DOHH2 (cell line): ENCODE results near the gene MON2.

ENCODE experiments used
- H3F3A ChIP-seq: fragments of 200-600 bp; sonication (generic), shearing (Covaris generic); 2 replicates; pipeline ENCODE4 v1.6.0; 2016; ENCODE audit warnings: antibody characterized with exemption, mild to moderate bottlenecking; ENCODE audit not compliant: control insufficient read depth, insufficient read depth
- H3K27ac ChIP-seq: fragments of 200-600 bp; sonication (generic); 2 replicates; pipeline ENCODE4 v1.5.1; 2014; ENCODE audit warnings: low read depth, mild to moderate bottlenecking, low read length, moderate library complexity
- H3K27me3 ChIP-seq: fragments of 200-600 bp; sonication (generic); 2 replicates; pipeline ENCODE4 v1.6.1; 2014; ENCODE audit warnings: mild to moderate bottlenecking, low read length, mixed read lengths; ENCODE audit not compliant: control insufficient read depth
- H3K36me3 ChIP-seq: fragments of 200-600 bp; sonication (generic); 2 replicates; pipeline ENCODE4 v1.6.1; 2014; ENCODE audit warnings: mild to moderate bottlenecking, low read length, moderate library complexity, mixed read lengths; ENCODE audit not compliant: control insufficient read depth
- H3K4me1 ChIP-seq: fragments of 200-600 bp; sonication (generic); 2 replicates; pipeline ENCODE4 v1.6.1; 2014; ENCODE audit warnings: mild to moderate bottlenecking, low read length, mixed read lengths; ENCODE audit not compliant: control insufficient read depth
- H3K4me2 ChIP-seq: fragments of 200-600 bp; sonication (generic); 2 replicates; pipeline ENCODE4 v1.6.0; 2014; ENCODE audit warnings: mild to moderate bottlenecking, low read length, moderate library complexity
- H3K4me3 ChIP-seq: fragments of 200-600 bp; sonication (generic); 2 replicates; pipeline ENCODE4 v1.5.1; 2014; ENCODE audit warnings: mild to moderate bottlenecking, low read length, mixed read lengths
- H3K79me2 ChIP-seq: fragments of 200-600 bp; sonication (generic); 2 replicates; pipeline ENCODE4 v1.6.1; 2014; ENCODE audit warnings: mild to moderate bottlenecking, low read length, mixed read lengths; ENCODE audit not compliant: control insufficient read depth
- H3K9me2 ChIP-seq: fragments of 200-600 bp; sonication (generic); replicated peaks from 2 replicates; pipeline ENCODE4 v1.6.1; 2014; ENCODE audit warnings: mild to moderate bottlenecking, low read length, mixed read lengths; ENCODE audit not compliant: control insufficient read depth
- H3K9me3 ChIP-seq: fragments of 200-600 bp; sonication (generic); 2 replicates; pipeline ENCODE4 v1.6.1; 2014; ENCODE audit warnings: antibody characterized with exemption, low read length, mixed read lengths; ENCODE audit not compliant: control insufficient read depth, insufficient read depth
- H4K20me1 ChIP-seq: fragments of 200-600 bp; sonication (generic); 2 replicates; pipeline ENCODE4 v1.6.0; 2014; ENCODE audit warnings: low read depth, mild to moderate bottlenecking, antibody characterized with exemption, low read length, moderate library complexity; ENCODE audit not compliant: control insufficient read depth, insufficient read depth
- EZH2phosphoT487 ChIP-seq: fragments of 200-600 bp; sonication (generic); IDR thresholded peaks from 2 replicates; pipeline ENCODE4 v1.6.1; 2017; ENCODE audit warnings: borderline replicate concordance, mild to moderate bottlenecking, antibody characterized with exemption, low read length, moderate library complexity, mixed read lengths
- TF ChIP-seq, protein P1 (sequence below): fragments of 200-600 bp; sonication (generic); IDR thresholded peaks from one replicate; pipeline ENCODE4 v1.5.1; 2014; ENCODE audit warnings: antibody characterized with exemption, mild to moderate bottlenecking, low read depth, low read length; ENCODE audit not compliant: poor library complexity, severe bottlenecking

Gene MON2

DNA sequence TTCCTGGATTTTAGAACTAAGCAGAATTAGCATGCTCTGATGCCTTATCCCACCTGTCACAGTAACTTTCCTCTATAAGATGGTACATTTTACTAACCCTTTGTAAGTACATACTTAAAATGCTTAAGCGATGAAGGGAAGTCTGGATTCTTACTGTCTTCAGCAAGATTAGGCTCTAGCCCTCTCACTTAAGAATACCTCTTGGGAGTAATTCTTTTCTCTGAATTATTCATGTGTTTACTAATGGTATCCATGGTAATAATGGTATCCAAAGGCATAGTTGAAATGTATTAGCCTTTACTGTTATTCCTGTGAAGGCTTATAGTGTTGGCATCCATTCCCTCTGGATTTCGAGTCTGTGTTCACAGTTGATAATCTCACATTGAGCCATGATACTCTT is 176.9 kb downstream of the MON2 start:
- no peaks in the 10 kb centered on the region for H3K79me2 ChIP-seq
- TF ChIP-seq, protein P1, sequence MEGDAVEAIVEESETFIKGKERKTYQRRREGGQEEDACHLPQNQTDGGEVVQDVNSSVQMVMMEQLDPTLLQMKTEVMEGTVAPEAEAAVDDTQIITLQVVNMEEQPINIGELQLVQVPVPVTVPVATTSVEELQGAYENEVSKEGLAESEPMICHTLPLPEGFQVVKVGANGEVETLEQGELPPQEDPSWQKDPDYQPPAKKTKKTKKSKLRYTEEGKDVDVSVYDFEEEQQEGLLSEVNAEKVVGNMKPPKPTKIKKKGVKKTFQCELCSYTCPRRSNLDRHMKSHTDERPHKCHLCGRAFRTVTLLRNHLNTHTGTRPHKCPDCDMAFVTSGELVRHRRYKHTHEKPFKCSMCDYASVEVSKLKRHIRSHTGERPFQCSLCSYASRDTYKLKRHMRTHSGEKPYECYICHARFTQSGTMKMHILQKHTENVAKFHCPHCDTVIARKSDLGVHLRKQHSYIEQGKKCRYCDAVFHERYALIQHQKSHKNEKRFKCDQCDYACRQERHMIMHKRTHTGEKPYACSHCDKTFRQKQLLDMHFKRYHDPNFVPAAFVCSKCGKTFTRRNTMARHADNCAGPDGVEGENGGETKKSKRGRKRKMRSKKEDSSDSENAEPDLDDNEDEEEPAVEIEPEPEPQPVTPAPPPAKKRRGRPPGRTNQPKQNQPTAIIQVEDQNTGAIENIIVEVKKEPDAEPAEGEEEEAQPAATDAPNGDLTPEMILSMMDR = no peak
- TF ChIP-seq EZH2phosphoT487 = no peak
- H3K36me3 ChIP-seq = no peaks in the 10 kb centered on the region
- H4K20me1 ChIP-seq = no peaks in the 10 kb centered on the region
- H3K9me3 ChIP-seq = no peaks in the 10 kb centered on the region
- no peaks in the 10 kb centered on the region for H3F3A ChIP-seq
- H3K4me2 ChIP-seq = no peak overlapping the region
- no peak overlapping the region for H3K27ac ChIP-seq
- no peaks in the 10 kb centered on the region for H3K4me1 ChIP-seq
- H3K27me3 ChIP-seq = 0 out of 2 replicates have a peak, but pooled peaks cover 6% of the 10 kb centered on the region
- no peaks in the 10 kb centered on the region for H3K9me2 ChIP-seq
- H3K4me3 ChIP-seq = no peak overlapping the region

DNA sequence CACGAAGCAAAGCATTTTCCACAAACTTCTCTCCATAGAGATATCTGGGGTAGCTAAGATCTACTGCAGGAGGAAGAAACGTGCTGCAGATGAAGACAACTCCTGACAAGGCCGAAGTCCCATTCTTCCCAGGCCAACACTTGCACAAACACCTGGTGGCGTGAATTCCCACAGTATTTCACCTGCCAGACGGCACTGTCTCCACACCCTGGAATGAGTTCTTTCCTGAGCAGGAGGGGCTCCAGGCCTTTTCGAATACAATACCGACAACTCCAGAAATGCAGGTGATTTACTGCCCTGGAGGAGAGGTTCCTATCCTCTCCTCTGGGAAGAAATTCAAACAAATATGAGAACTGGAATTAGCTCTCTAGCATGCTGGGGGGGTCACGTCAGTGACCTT is 179.9 kb downstream of the MON2 start:
- Histone ChIP-seq H3K27ac (no peak overlapping the region), H3K9me2 (no peaks in the 10 kb centered on the region), H3K9me3 (no peaks in the 10 kb centered on the region), H3K4me1 (no peaks in the 10 kb centered on the region), H3K4me2 (no peak overlapping the region), H3K79me2 (no peaks in the 10 kb centered on the region), H3F3A (no peaks in the 10 kb centered on the region), H4K20me1 (no peaks in the 10 kb centered on the region), H3K4me3 (no peak overlapping the region), H3K27me3 (0 out of 2 replicates have a peak, but pooled peaks cover 2% of the 10 kb centered on the region), H3K36me3 (no peaks in the 10 kb centered on the region)
- TF ChIP-seq, protein P1 = no peak
- no peak for TF ChIP-seq EZH2phosphoT487

DNA sequence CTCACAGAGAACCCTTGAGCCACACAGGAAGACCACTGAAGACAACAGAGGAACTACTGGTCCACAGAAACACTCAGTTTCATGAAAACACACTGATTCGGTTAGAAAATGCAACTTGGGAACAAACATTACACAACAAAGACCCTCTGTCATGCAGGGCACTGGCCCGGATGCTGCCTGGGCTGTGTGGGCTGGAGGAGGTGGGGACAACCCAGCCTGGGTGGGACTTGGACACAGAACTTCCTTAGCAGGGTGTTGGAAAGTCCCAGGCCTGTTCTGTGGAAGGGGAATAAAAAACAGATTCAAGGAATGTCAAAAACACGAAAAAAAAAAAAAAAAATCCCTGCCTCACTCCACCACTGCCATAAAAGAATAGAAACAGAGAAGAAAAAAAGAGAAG is 181.0 kb downstream of the MON2 start:
- no peaks in the 10 kb centered on the region for H4K20me1 ChIP-seq
- no peaks in the 10 kb centered on the region for H3K9me2 ChIP-seq
- H3K36me3 ChIP-seq = no peaks in the 10 kb centered on the region
- no peak overlapping the region for H3K4me2 ChIP-seq
- no peaks in the 10 kb centered on the region for H3K4me1 ChIP-seq
- no peak overlapping the region for H3K4me3 ChIP-seq
- TF ChIP-seq, protein P1 = no peak
- no peak for TF ChIP-seq EZH2phosphoT487
- no peaks in the 10 kb centered on the region for H3F3A ChIP-seq
- H3K27ac ChIP-seq = no peak overlapping the region
- H3K27me3 ChIP-seq = 0 out of 2 replicates have a peak, but pooled peaks cover 2% of the 10 kb centered on the region
- no peaks in the 10 kb centered on the region for H3K79me2 ChIP-seq
- no peaks in the 10 kb centered on the region for H3K9me3 ChIP-seq
